Caco-2 (cell line): Measurements from ENCODE around the gene PDE11A. TPM values are rescaled to one million over a fixed set of nuclear protein-coding genes. Genes with fewer than 3 reads are reported as not detected.

Experiments
- BruUV-seq: library from RNA; stranded (reverse); fragments of 400-500 nt; replicated peaks from 2 replicates; lab custom pipeline; 2021; lab: Mats Ljungman, UMichigan
- CTCF ChIA-PET: fragments of 300-600 bp; sonication (Branson Sonifier 250); formaldehyde crosslinking; loops from one replicate; lab custom pipeline; 2022; ENCODE audit warnings: antibody characterized with exemption; lab: Charles Lee
- POLR2A ChIA-PET: fragments of 300-600 bp; sonication (Branson Sonifier 250); formaldehyde crosslinking; loops from one replicate; lab custom pipeline; 2022; ENCODE audit warnings: antibody characterized with exemption; lab: Charles Lee
- DNase-seq, 2 experiments: peaks; one replicate each; pipeline versions ENCODE4 v3.0.0 to v3.0.0-alpha.2; 2020 to 2022
- H3K27me3 ChIP-seq: replicated peaks from 2 replicates; pipeline ENCODE4 v1.6.0; 2011; ENCODE audit warnings: low read length; ENCODE audit not compliant: control insufficient read depth, insufficient read depth
- H3K36me3 ChIP-seq: 2 replicates; pipeline ENCODE4 v1.5.1; 2011; ENCODE audit warnings: low read length; ENCODE audit not compliant: control insufficient read depth, insufficient read depth
- H3K4me1 ChIP-seq: fragments of 250-450 bp; sonication (Bioruptor Pico); 2 replicates; pipeline ENCODE4 v1.5.1; 2020; ENCODE audit warnings: mild to moderate bottlenecking
- H3K4me3 ChIP-seq: 2 replicates; pipeline ENCODE4 v1.5.1; 2011; ENCODE audit warnings: low read depth, mild to moderate bottlenecking, control low read depth, low read length
- H3K9me3 ChIP-seq: fragments of 250-450 bp; sonication (Bioruptor Pico); 2 replicates; pipeline ENCODE4 v1.5.1; 2020; ENCODE audit warnings: mild to moderate bottlenecking, moderate library complexity
- H3K27ac Mint-ChIP-seq: one replicate; pipeline ENCODE4 v1.8.0; 2022; ENCODE audit warnings: mixed read lengths; ENCODE audit not compliant: unreplicated experiment
- H3K27me3 Mint-ChIP-seq: one replicate; pipeline ENCODE4 v1.8.0; 2022; ENCODE audit warnings: mixed read lengths; ENCODE audit not compliant: insufficient read depth, unreplicated experiment
- H3K36me3 Mint-ChIP-seq: one replicate; pipeline ENCODE4 v1.8.0; 2022; ENCODE audit warnings: mild to moderate bottlenecking, mixed read lengths; ENCODE audit not compliant: insufficient read depth, unreplicated experiment
- H3K4me1 Mint-ChIP-seq: one replicate; pipeline ENCODE4 v1.8.0; 2022; ENCODE audit warnings: low read depth, mixed read lengths; ENCODE audit not compliant: unreplicated experiment
- H3K4me3 Mint-ChIP-seq: one replicate; pipeline ENCODE4 v1.8.0; 2022; ENCODE audit warnings: mild to moderate bottlenecking, moderate library complexity, mixed read lengths; ENCODE audit not compliant: unreplicated experiment
- H3K9me3 Mint-ChIP-seq: one replicate; pipeline ENCODE4 v1.8.0; 2022; ENCODE audit warnings: mixed read lengths; ENCODE audit not compliant: unreplicated experiment
- CTCF ChIP-seq, 2 experiments: fragments of 200-600 bp in 1 of 2; IDR thresholded peaks; 1 replicate in 1 of 2; 2 replicates in 1 of 2; pipeline versions ENCODE4 v1.5.1 to v1.8.0; 2011 to 2022; ENCODE audit warnings: antibody characterized with exemption in 1 of 2, control low read depth in 1 of 2, inconsistent platforms in 1 of 2, low read depth in 1 of 2, low read length in 1 of 2, mild to moderate bottlenecking in 1 of 2, moderate library complexity in 1 of 2; ENCODE audit not compliant: insufficient read depth in 1 of 2, severe bottlenecking in 1 of 2, unreplicated experiment in 1 of 2
- intact Hi-C: fragments of 100-400 bp; cut with micrococcal nuclease; formaldehyde crosslinking; loops from one replicate; pipeline ENCODE4 v1.10.0; 2022; ENCODE audit not compliant: unreplicated experiment
- total RNA-seq: library from RNA; stranded (reverse); gene quantifications from 2 replicates; pipeline ENCODE4 v1.2.3, GENCODE V29; 2022

Gene PDE11A
- total RNA-seq, 1 experiment from 2014 or later: 0.25 TPM

GRCh38 chr2:177592397-177592796, 480.2 kb downstream of the PDE11A start:
- DNase-seq: no peak
- ChIA-PET CTCF (interaction anchor here (1.5 kb wide), 1 partner anchor 12 kb away, joined by 3 read pairs; no protein-coding TSS in a partner anchor), POLR2A (no interaction called here)
- Histone ChIP-seq H3K4me1 (peaks cover 7% of the 10 kb centered on the region; the same call in 1 of the 2 replicates), H3K9me3 (no peaks in the 10 kb centered on the region), H3K36me3 (no peaks in the 10 kb centered on the region), H3K27me3 (no peaks in the 10 kb centered on the region), H3K4me3 (no peak overlapping the region)
- Mint-ChIP-seq H3K4me1 (peaks cover 11% of the 10 kb centered on the region), H3K36me3 (no peaks in the 10 kb centered on the region), H3K4me3 (no peak overlapping the region), H3K9me3 (no peaks in the 10 kb centered on the region), H3K27ac (no peak overlapping the region), H3K27me3 (no peaks in the 10 kb centered on the region)
- intact Hi-C loops: no loop called here
- no peak for TF ChIP-seq CTCF (IDR thresholded peaks at IDR 0.05; ENCODE audit: insufficient read depth in 1 of 2, low read depth in 1 of 2, low read length in 1 of 2, severe bottlenecking in 1 of 2, unreplicated experiment in 1 of 2)
- BruUV-seq: no TSS peak

- TF ChIP-seq CTCF (IDR thresholded peaks at IDR 0.05; ENCODE audit: insufficient read depth in 1 of 2, low read depth in 1 of 2, low read length in 1 of 2, severe bottlenecking in 1 of 2, unreplicated experiment in 1 of 2): no peak
- Histone ChIP-seq H3K27me3 (no peaks in the 10 kb centered on the region), H3K4me3 (no peak overlapping the region), H3K4me1 (peaks cover 7% of the 10 kb centered on the region; the same call in 1 of the 2 replicates), H3K36me3 (no peaks in the 10 kb centered on the region), H3K9me3 (no peaks in the 10 kb centered on the region)
- no peak for DNase-seq
- Mint-ChIP-seq H3K27ac (no peak overlapping the region), H3K27me3 (no peaks in the 10 kb centered on the region), H3K9me3 (no peaks in the 10 kb centered on the region), H3K4me1 (peaks cover 10% of the 10 kb centered on the region), H3K4me3 (no peak overlapping the region), H3K36me3 (no peaks in the 10 kb centered on the region)
- POLR2A ChIA-PET: no interaction called here
- intact Hi-C loops: no loop called here
- CTCF ChIA-PET: interaction anchor here (0.6 kb wide), 1 partner anchor 27 kb away, joined by 3 read pairs; no protein-coding TSS in a partner anchor
- no TSS peak for BruUV-seq
Measured at GRCh38 chr2:177589186-177589585, 483.4 kb downstream of the PDE11A start.

DNA sequence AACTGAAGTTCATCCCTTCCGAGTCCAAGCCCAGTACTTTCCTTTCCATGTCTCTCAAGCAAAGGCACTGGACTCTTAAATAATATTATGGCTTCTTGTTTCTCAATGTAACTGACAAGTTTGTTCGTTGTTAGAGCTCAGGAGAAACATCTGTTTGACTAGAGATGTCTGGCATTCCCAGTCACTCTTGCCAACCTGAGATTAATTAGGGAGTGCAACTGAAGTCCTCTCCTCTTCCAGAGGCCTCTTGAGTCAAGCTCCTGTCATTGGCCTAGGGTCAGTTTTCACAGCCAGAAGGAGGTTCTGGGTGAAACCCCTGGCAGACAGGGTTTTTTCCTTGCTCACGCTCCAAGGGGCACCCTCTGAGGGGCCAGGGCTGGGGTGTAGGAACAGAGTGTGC, 483.9 kb downstream of the PDE11A start:
- no TSS peak for BruUV-seq
- Mint-ChIP-seq H3K27me3 (no peaks in the 10 kb centered on the region), H3K4me3 (no peak overlapping the region), H3K36me3 (no peaks in the 10 kb centered on the region), H3K4me1 (peaks cover 5% of the 10 kb centered on the region), H3K27ac (no peak overlapping the region), H3K9me3 (no peaks in the 10 kb centered on the region)
- ChIA-PET POLR2A (no interaction called here), CTCF (interaction anchor here (0.6 kb wide), 1 partner anchor 26 kb away, joined by 3 read pairs; no protein-coding TSS in a partner anchor)
- Histone ChIP-seq H3K4me3 (no peak overlapping the region), H3K4me1 (peaks cover 4% of the 10 kb centered on the region; the same call in 1 of the 2 replicates), H3K9me3 (no peaks in the 10 kb centered on the region), H3K27me3 (no peaks in the 10 kb centered on the region), H3K36me3 (no peaks in the 10 kb centered on the region)
- TF ChIP-seq CTCF (IDR thresholded peaks at IDR 0.05; ENCODE audit: insufficient read depth in 1 of 2, low read depth in 1 of 2, low read length in 1 of 2, severe bottlenecking in 1 of 2, unreplicated experiment in 1 of 2): no peak
- no peak for DNase-seq
- intact Hi-C loops: no loop called here
